HepG2 (cell line): ENCODE measurements around the gene MTHFD1. TPM values are rescaled to one million over a fixed set of nuclear protein-coding genes. Genes with fewer than 3 reads are reported as not detected.

Source experiments
- ATAC-seq: fragments of 200-7000 bp; cut with Tn5 transposase; 3 replicates; pipeline ENCODE4 v1.9.1; 2020; ENCODE audit warnings: mild to moderate bottlenecking, moderate library complexity
- BruUV-seq: library from RNA; stranded (reverse); fragments of 400-500 nt; replicated peaks from 2 replicates; lab custom pipeline; 2021; lab: Mats Ljungman, UMichigan
- CTCF ChIA-PET: fragments of 300-600 bp; formaldehyde crosslinking; extraction: SDS; loops from one replicate; lab custom pipeline; 2021; ENCODE audit warnings: low total read pairs, inconsistent platforms, low intra/inter-chr PET ratio; lab: Yijun Ruan, JAX
- POLR2A ChIA-PET: fragments of 350-600 bp; sonication (Branson Sonifier 250); formaldehyde crosslinking; loops from one replicate; lab custom pipeline; 2020; ENCODE audit warnings: antibody characterized with exemption, inconsistent platforms; lab: Yijun Ruan, JAX
- DNase-seq: peaks from one replicate; pipeline ENCODE4 v3.0.0-alpha.2; 2015; ENCODE audit warnings: low spot score
- FAIRE-seq: peaks from 3 replicates; lab custom pipeline; 2011; peaks lifted over from hg19 to GRCh38; lab: Jason Lieb, UNC
- H2AFZ ChIP-seq: one replicate; pipeline ENCODE4 v1.6.1; 2011; ENCODE audit warnings: low read length, inconsistent platforms
- H3K27ac ChIP-seq: fragments of 300-600 bp; 3 replicates; pipeline ENCODE4 v1.8.0; 2011; ENCODE audit warnings: mixed run types, mild to moderate bottlenecking, mixed read lengths, low read length, inconsistent platforms; ENCODE audit not compliant: insufficient read depth; ENCODE audit errors: extremely low read length
- H3K27me3 ChIP-seq, 2 experiments: fragments of 200-600 bp in 1 of 2; 2 replicates in 1 of 2; 3 replicates in 1 of 2; pipeline versions ENCODE4 v1.6.0 to v1.8.0; 2011; ENCODE audit warnings: low read length in 2 of 2, mild to moderate bottlenecking in 2 of 2, moderate library complexity in 2 of 2, inconsistent platforms in 1 of 2; ENCODE audit not compliant: insufficient read depth in 2 of 2, control insufficient read depth in 1 of 2
- H3K36me3 ChIP-seq, 2 experiments: fragments of 200-600 bp in 1 of 2; replicated peaks in 1 of 2; 2 replicates in 1 of 2; 3 replicates in 1 of 2; pipeline versions ENCODE4 v1.5.1 to v1.8.0; 2011; ENCODE audit warnings: low read length in 2 of 2, inconsistent platforms in 1 of 2; ENCODE audit not compliant: insufficient read depth in 2 of 2, control insufficient read depth in 1 of 2
- H3K4me1 ChIP-seq: 2 replicates; pipeline ENCODE4 v1.5.1; 2012; ENCODE audit warnings: low read length, inconsistent platforms; ENCODE audit not compliant: insufficient read depth
- H3K4me2 ChIP-seq: 2 replicates; pipeline ENCODE4 v1.6.0; 2011; ENCODE audit warnings: low read depth, low read length, inconsistent platforms
- H3K4me3 ChIP-seq, 3 experiments: fragments of 200-600 bp in 1 of 3; sonication (generic), shearing (Covaris generic) in 1 of 3; replicated peaks in 1 of 3; 2 replicates each; pipeline ENCODE4 v1.5.1; 2011 to 2016; ENCODE audit warnings: low read length in 3 of 3, inconsistent platforms in 2 of 3, low read depth in 2 of 3, mild to moderate bottlenecking in 2 of 3, control low read depth in 1 of 3, mixed read lengths in 1 of 3; ENCODE audit not compliant: insufficient read depth in 1 of 3
- H3K79me2 ChIP-seq: one replicate; pipeline ENCODE4 v1.6.1; 2011; ENCODE audit warnings: low read length, inconsistent platforms; ENCODE audit not compliant: insufficient read depth
- H3K9ac ChIP-seq: 2 replicates; pipeline ENCODE4 v1.6.0; 2011; ENCODE audit warnings: mild to moderate bottlenecking, low read depth, low read length, inconsistent platforms; ENCODE audit not compliant: insufficient read depth
- H3K9me3 ChIP-seq: 2 replicates; pipeline ENCODE4 v1.5.1; 2012; ENCODE audit warnings: mild to moderate bottlenecking, low read length
- H4K20me1 ChIP-seq: 2 replicates; pipeline ENCODE4 v1.6.0; 2011; ENCODE audit warnings: inconsistent platforms, mild to moderate bottlenecking, low read length, moderate library complexity; ENCODE audit not compliant: insufficient read depth
- ATM ChIP-seq: fragments of 450-650 bp; IDR thresholded peaks from 2 replicates; pipeline ENCODE4 v1.7.1; 2017; ENCODE audit warnings: mild to moderate bottlenecking, borderline replicate concordance
- CHCHD3 ChIP-seq: sonication (generic); formaldehyde crosslinking; IDR thresholded peaks from 2 replicates; pipeline ENCODE4 v1.8.0; 2022; ENCODE audit warnings: mild to moderate bottlenecking, missing genetic modification reagents, moderate library complexity
- PRPF4 ChIP-seq: fragments of 200-400 bp; formaldehyde crosslinking; IDR thresholded peaks from 2 replicates; pipeline ENCODE4 v1.6.1; 2016; ENCODE audit warnings: low read length, low read depth; ENCODE audit not compliant: poor library complexity, severe bottlenecking
- RBM39 ChIP-seq: fragments of 200-400 bp; formaldehyde crosslinking; IDR thresholded peaks from one replicate; pipeline ENCODE4 v1.6.1; 2018; ENCODE audit warnings: antibody characterized with exemption, mild to moderate bottlenecking, low read depth, low read length; ENCODE audit not compliant: poor library complexity, severe bottlenecking
- RFXAP ChIP-seq: sonication (generic); formaldehyde crosslinking; IDR thresholded peaks from 2 replicates; pipeline ENCODE4 v1.4.0; 2020; ENCODE audit warnings: missing genetic modification reagents, borderline replicate concordance
- SP4 ChIP-seq: sonication (generic); formaldehyde crosslinking; IDR thresholded peaks from 2 replicates; pipeline ENCODE4 v1.8.1; 2023; ENCODE audit warnings: mild to moderate bottlenecking, missing genetic modification reagents
- ZNF263 ChIP-seq: sonication (generic); formaldehyde crosslinking; IDR thresholded peaks from 2 replicates; pipeline ENCODE4 v1.4.0; 2020; ENCODE audit warnings: missing genetic modification reagents
- ZNF609 ChIP-seq: sonication (generic); formaldehyde crosslinking; IDR thresholded peaks from 2 replicates; pipeline ENCODE4 v1.4.0; 2020; ENCODE audit warnings: mild to moderate bottlenecking, missing genetic modification reagents, borderline replicate concordance
- ZSCAN29 ChIP-seq: sonication (generic); formaldehyde crosslinking; conservative IDR thresholded peaks from 2 replicates; pipeline ENCODE4 v1.4.0; 2020; ENCODE audit warnings: mild to moderate bottlenecking, missing genetic modification reagents
- WGBS: methylation state at CpG from one replicate; pipeline ENCODE4 v1.1.6; 2017; ENCODE audit warnings: low lambda C conversion rate; 5-methylcytosine and 5-hydroxymethylcytosine counted together
- in situ Hi-C: cut with HindIII; loops from 2 replicates; pipeline ENCODE4 v1.10.0; 2017; ENCODE audit warnings: low pct_unique_long_range_greater_than_20kb; ENCODE audit not compliant: extremely low pct_ligation_motif_present
- intact Hi-C: fragments of 100-400 bp; cut with micrococcal nuclease; formaldehyde crosslinking; loops from one replicate; pipeline ENCODE4 v1.10.0; 2022; ENCODE audit not compliant: unreplicated experiment
- polyA plus RNA-seq, 8 experiments: library from polyadenylated mRNA; depleted of rRNA in 3 of 8; stranded (reverse) in 7 of 8; unstranded in 1 of 8; fragments of >200 nt; fragmentation: Illumina TruSeq in 4 of 8; extraction: Trizol in 4 of 8; gene quantifications; 2 replicates each; pipeline versions ENCODE4 v1.2.1 to v1.2.3, GENCODE V29; 2011 to 2016; ENCODE audit warnings: low read depth in 4 of 8, missing spikeins in 1 of 8, mixed read lengths in 1 of 8; ENCODE audit not compliant: insufficient read depth in 1 of 8
- total RNA-seq, 5 experiments: library from RNA; depleted of rRNA; stranded (reverse); fragments of >200 nt; fragmentation: Illumina TruSeq; extraction: Trizol; gene quantifications; 2 replicates each; pipeline ENCODE4 v1.2.3, GENCODE V29; 2016; ENCODE audit warnings: low read depth in 1 of 5

The MTHFD1 gene
- total and polyA plus RNA-seq, 2 of the 13 experiments (the other 11 are each of a cell fraction or from before 2014, with no cell fraction given) = 31.0 to 106 TPM

DNA sequence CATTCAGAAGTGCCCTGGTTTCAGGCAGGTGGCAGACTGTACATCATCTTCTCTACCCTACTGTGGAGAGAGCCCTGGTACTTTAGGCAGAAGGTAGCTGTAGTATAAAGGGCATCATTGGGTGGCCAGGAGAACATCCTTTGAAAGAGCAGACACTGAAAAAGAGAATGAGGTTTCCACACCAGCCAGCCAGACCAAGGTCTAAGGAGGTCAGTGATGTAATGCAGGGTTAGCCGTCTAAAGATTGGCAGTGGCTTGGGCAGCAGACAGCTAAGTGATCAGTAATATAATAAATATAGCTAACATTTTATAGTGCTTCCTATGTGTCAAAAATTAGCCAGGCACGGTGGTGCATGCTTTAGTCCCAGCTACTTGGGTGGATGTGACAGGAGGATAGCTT is 103.5 kb downstream of the MTHFD1 start:
- ChIA-PET CTCF (interaction anchor here (0.6 kb wide), 1 partner anchor 20 kb away, joined by 3 read pairs; no protein-coding TSS in a partner anchor), POLR2A (interaction anchor here (0.5 kb wide), 1 partner anchor 891 kb away, joined by 3 read pairs; no protein-coding TSS in a partner anchor)
- TF ChIP-seq RFXAP (CRISPR knock-in tag) = no peak
- no peak for TF ChIP-seq RBM39
- TF ChIP-seq ZNF263 (CRISPR knock-in tag) = no peak
- TF ChIP-seq ZSCAN29 (CRISPR knock-in tag) = no peak
- TF ChIP-seq PRPF4 = no peak
- TF ChIP-seq SP4 (CRISPR knock-in tag) = no peak
- no peak for TF ChIP-seq ZNF609
- no peak for TF ChIP-seq CHCHD3 (CRISPR knock-in tag)
- TF ChIP-seq ATM = no peak
- no peak overlapping the region for H3K27ac ChIP-seq
- no peaks in the 10 kb centered on the region for H3K4me1 ChIP-seq
- H3K9me3 ChIP-seq = no peaks in the 10 kb centered on the region
- peaks cover 7 to 18% of the 10 kb centered on the region in 2 experiments; a peak in 3 of 5 replicates for H3K36me3 ChIP-seq
- BruUV-seq = no TSS peak
- 83% methylated on average over 2 of the region's 2 CpGs for WGBS
- DNase-seq (no peak), FAIRE-seq (no peak), ATAC-seq (no peak)
- no peaks in the 10 kb centered on the region for H3K79me2 ChIP-seq
- intact Hi-C loops (no loop called here), in situ Hi-C loops (no loop called here)
- H3K4me2 ChIP-seq = no peak overlapping the region
- H3K9ac ChIP-seq = no peak overlapping the region
- H3K27me3 ChIP-seq = no peaks in the 10 kb centered on the region
- no peak overlapping the region for H2AFZ ChIP-seq
- no peaks in the 10 kb centered on the region for H4K20me1 ChIP-seq
- no peak overlapping the region for H3K4me3 ChIP-seq
